ENCODE measurements around the gene TAAR1.

Gene TAAR1

GRCh38 chr6:132634796-132635195, 24.2 kb downstream of the TAAR1 start:
- Histone ChIP-seq H3K4me2 (ENCODE audit: low read length) (no peak overlapping the region), H3K9me3 (ENCODE audit: control insufficient read depth, low read length) (no peaks in the 10 kb centered on the region), H3K27ac (no peak overlapping the region), H3K9ac (no peak overlapping the region), H3K4me1 (no peaks in the 10 kb centered on the region), H2AFZ (no peak overlapping the region), H3K27me3 (ENCODE audit: control insufficient read depth, insufficient read depth, low read length) (no peaks in the 10 kb centered on the region), H3K4me3 (ENCODE audit: low read depth, low read length) (no peak overlapping the region), H3K36me3 (ENCODE audit: control insufficient read depth, insufficient read depth, low read length) (no peaks in the 10 kb centered on the region), H3K79me2 (no peaks in the 10 kb centered on the region)
- TF ChIP-seq, protein P1, sequence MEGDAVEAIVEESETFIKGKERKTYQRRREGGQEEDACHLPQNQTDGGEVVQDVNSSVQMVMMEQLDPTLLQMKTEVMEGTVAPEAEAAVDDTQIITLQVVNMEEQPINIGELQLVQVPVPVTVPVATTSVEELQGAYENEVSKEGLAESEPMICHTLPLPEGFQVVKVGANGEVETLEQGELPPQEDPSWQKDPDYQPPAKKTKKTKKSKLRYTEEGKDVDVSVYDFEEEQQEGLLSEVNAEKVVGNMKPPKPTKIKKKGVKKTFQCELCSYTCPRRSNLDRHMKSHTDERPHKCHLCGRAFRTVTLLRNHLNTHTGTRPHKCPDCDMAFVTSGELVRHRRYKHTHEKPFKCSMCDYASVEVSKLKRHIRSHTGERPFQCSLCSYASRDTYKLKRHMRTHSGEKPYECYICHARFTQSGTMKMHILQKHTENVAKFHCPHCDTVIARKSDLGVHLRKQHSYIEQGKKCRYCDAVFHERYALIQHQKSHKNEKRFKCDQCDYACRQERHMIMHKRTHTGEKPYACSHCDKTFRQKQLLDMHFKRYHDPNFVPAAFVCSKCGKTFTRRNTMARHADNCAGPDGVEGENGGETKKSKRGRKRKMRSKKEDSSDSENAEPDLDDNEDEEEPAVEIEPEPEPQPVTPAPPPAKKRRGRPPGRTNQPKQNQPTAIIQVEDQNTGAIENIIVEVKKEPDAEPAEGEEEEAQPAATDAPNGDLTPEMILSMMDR (IDR thresholded peaks at IDR 0.05), result no peak

GRCh38 chr6:132633362-132633761, 25.6 kb downstream of the TAAR1 start:
- no peaks in the 10 kb centered on the region for H3K27me3 ChIP-seq (ENCODE audit: control insufficient read depth, insufficient read depth, low read length)
- no peak overlapping the region for H3K27ac ChIP-seq
- H3K4me1 ChIP-seq, result no peaks in the 10 kb centered on the region
- no peaks in the 10 kb centered on the region for H3K79me2 ChIP-seq
- no peak overlapping the region for H3K9ac ChIP-seq
- H3K4me2 ChIP-seq (ENCODE audit: low read length), result no peak overlapping the region
- H3K4me3 ChIP-seq (ENCODE audit: low read depth, low read length), result no peak overlapping the region
- TF ChIP-seq, protein P1 (IDR thresholded peaks at IDR 0.05), result no peak
- H2AFZ ChIP-seq, result no peak overlapping the region
- no peaks in the 10 kb centered on the region for H3K36me3 ChIP-seq (ENCODE audit: control insufficient read depth, insufficient read depth, low read length)
- no peaks in the 10 kb centered on the region for H3K9me3 ChIP-seq (ENCODE audit: control insufficient read depth, low read length)

GRCh38 chr6:132624175-132624574, 34.8 kb downstream of the TAAR1 start, which contains the start of gene TAAR2:
TSS of gene TAAR2 (minus strand) at chr6:132624275. CDS start at chr6:132624275, 0 bp downstream.
- no peaks in the 10 kb centered on the region for H3K27me3 ChIP-seq (ENCODE audit: control insufficient read depth, insufficient read depth, low read length)
- no peaks in the 10 kb centered on the region for H3K4me1 ChIP-seq
- H3K4me3 ChIP-seq (ENCODE audit: low read depth, low read length), result no peak within 1 kb of the TSS
- H3K9me3 ChIP-seq (ENCODE audit: control insufficient read depth, low read length), result no peaks in the 10 kb centered on the region
- TF ChIP-seq, protein P1 (IDR thresholded peaks at IDR 0.05), result no peak
- H3K36me3 ChIP-seq (ENCODE audit: control insufficient read depth, insufficient read depth, low read length), result no peaks in the 10 kb centered on the region
- H2AFZ ChIP-seq, result no peak within 1 kb of the TSS
- no peak within 1 kb of the TSS for H3K4me2 ChIP-seq (ENCODE audit: low read length)
- no peak within 1 kb of the TSS for H3K27ac ChIP-seq
- H3K79me2 ChIP-seq, result no peaks in the 10 kb centered on the region
- no peak within 1 kb of the TSS for H3K9ac ChIP-seq

- TF ChIP-seq, protein P1 (IDR thresholded peaks at IDR 0.05), result no peak
- no peaks in the 10 kb centered on the region for H3K9me3 ChIP-seq (ENCODE audit: control insufficient read depth, low read length)
- H3K79me2 ChIP-seq, result no peaks in the 10 kb centered on the region
- no peak overlapping the region for H3K9ac ChIP-seq
- no peaks in the 10 kb centered on the region for H3K36me3 ChIP-seq (ENCODE audit: control insufficient read depth, insufficient read depth, low read length)
- H3K4me2 ChIP-seq (ENCODE audit: low read length), result no peak overlapping the region
- H3K4me3 ChIP-seq (ENCODE audit: low read depth, low read length), result no peak overlapping the region
- no peak overlapping the region for H3K27ac ChIP-seq
- no peaks in the 10 kb centered on the region for H3K4me1 ChIP-seq
- no peaks in the 10 kb centered on the region for H3K27me3 ChIP-seq (ENCODE audit: control insufficient read depth, insufficient read depth, low read length)
- H2AFZ ChIP-seq, result no peak overlapping the region
Observed at GRCh38 chr6:132623106-132623845, 35.7 kb downstream of the TAAR1 start.

- TF ChIP-seq, protein P1 (IDR thresholded peaks at IDR 0.05), result no peak
- H3K4me2 ChIP-seq (ENCODE audit: low read length), result no peak overlapping the region
- H3K9ac ChIP-seq, result no peak overlapping the region
- H3K36me3 ChIP-seq (ENCODE audit: control insufficient read depth, insufficient read depth, low read length), result no peaks in the 10 kb centered on the region
- no peaks in the 10 kb centered on the region for H3K79me2 ChIP-seq
- no peaks in the 10 kb centered on the region for H3K9me3 ChIP-seq (ENCODE audit: control insufficient read depth, low read length)
- H3K27ac ChIP-seq, result no peak overlapping the region
- H3K27me3 ChIP-seq (ENCODE audit: control insufficient read depth, insufficient read depth, low read length), result no peaks in the 10 kb centered on the region
- H3K4me3 ChIP-seq (ENCODE audit: low read depth, low read length), result no peak overlapping the region
- H3K4me1 ChIP-seq, result no peaks in the 10 kb centered on the region
- no peak overlapping the region for H2AFZ ChIP-seq
Observed at GRCh38 chr6:132616677-132617076, 42.3 kb downstream of the TAAR1 start.
